Panc1 (cell line): ENCODE data around the gene PRKD1. TPM values are rescaled to one million over a fixed set of nuclear protein-coding genes. Genes with fewer than 3 reads are reported as not detected.

Experiments used
- ATAC-seq: fragments of 200-7000 bp; cut with Tn5 transposase; 2 replicates; pipeline ENCODE4 v1.9.1; 2020; ENCODE audit warnings: mild to moderate bottlenecking, moderate library complexity
- BruUV-seq: library from RNA; stranded (reverse); fragments of 400-500 nt; replicated peaks from 2 replicates; lab custom pipeline; 2021; lab: Mats Ljungman, UMichigan
- CTCF ChIA-PET: fragments of 300-600 bp; sonication (Branson Sonifier 250); formaldehyde crosslinking; loops from one replicate; lab custom pipeline; 2022; ENCODE audit warnings: antibody characterized with exemption; lab: Charles Lee
- POLR2A ChIA-PET: fragments of 300-600 bp; sonication (Branson Sonifier 250); formaldehyde crosslinking; loops from one replicate; lab custom pipeline; 2022; ENCODE audit warnings: antibody characterized with exemption; lab: Charles Lee
- DNase-seq: peaks from one replicate; pipeline ENCODE4 v3.0.0-alpha.2; 2010; ENCODE audit warnings: low read depth, low spot score
- H3K27ac ChIP-seq: 2 replicates; pipeline ENCODE4 v1.5.1; 2011; ENCODE audit warnings: mild to moderate bottlenecking, low read length, inconsistent platforms
- H3K27me3 ChIP-seq: fragments of 200-500 bp; sonication (Bioruptor generic); 2 replicates; pipeline ENCODE4 v1.6.0; 2014; ENCODE audit warnings: low read length, inconsistent platforms; ENCODE audit not compliant: control insufficient read depth, insufficient read depth
- H3K36me3 ChIP-seq: fragments of 200-500 bp; sonication (Bioruptor generic); 2 replicates; pipeline ENCODE4 v1.5.1; 2014; ENCODE audit warnings: inconsistent platforms, mild to moderate bottlenecking, low read length, moderate library complexity; ENCODE audit not compliant: control insufficient read depth, insufficient read depth
- H3K4me1 ChIP-seq: 2 replicates; pipeline ENCODE4 v1.5.1; 2011; ENCODE audit warnings: inconsistent platforms, mild to moderate bottlenecking, low read length, moderate library complexity; ENCODE audit not compliant: control insufficient read depth, insufficient read depth
- H3K4me3 ChIP-seq, 2 experiments: 2 replicates each; pipeline ENCODE4 v1.5.1; 2011 to 2012; ENCODE audit warnings: low read depth in 2 of 2, low read length in 2 of 2, mild to moderate bottlenecking in 2 of 2, inconsistent platforms in 1 of 2, moderate library complexity in 1 of 2
- H3K9me3 ChIP-seq: fragments of 200-500 bp; sonication (Bioruptor generic); 2 replicates; pipeline ENCODE4 v1.5.1; 2014; ENCODE audit warnings: low read depth, mild to moderate bottlenecking, inconsistent platforms, low read length, moderate library complexity; ENCODE audit not compliant: control insufficient read depth, insufficient read depth
- CTCF ChIP-seq: fragments of 450-650 bp; IDR thresholded peaks from 2 replicates; pipeline ENCODE4 v1.5.1; 2017; ENCODE audit warnings: mild to moderate bottlenecking
- POLR2AphosphoS5 ChIP-seq: IDR thresholded peaks from 2 replicates; pipeline ENCODE4 v1.6.1; 2012; ENCODE audit warnings: mild to moderate bottlenecking, low read depth, low read length, moderate library complexity
- REST ChIP-seq, 2 experiments: IDR thresholded peaks; 2 replicates each; pipeline ENCODE4 v1.6.1; 2011 to 2012; ENCODE audit warnings: low read depth in 2 of 2, control low read depth in 1 of 2, low read length in 1 of 2, mild to moderate bottlenecking in 1 of 2, moderate library complexity in 1 of 2; ENCODE audit not compliant: insufficient read depth in 1 of 2
- SIN3A ChIP-seq: IDR thresholded peaks from 2 replicates; pipeline ENCODE4 v1.6.1; 2012; ENCODE audit warnings: low read depth, mild to moderate bottlenecking, low read length, moderate library complexity, borderline replicate concordance; ENCODE audit not compliant: insufficient read depth
- TCF7L2 ChIP-seq: IDR thresholded peaks from 2 replicates; pipeline ENCODE4 v1.6.1; 2011; ENCODE audit warnings: mild to moderate bottlenecking, low read depth, low read length, inconsistent platforms
- in situ Hi-C: cut with HindIII; loops from 2 replicates; pipeline ENCODE4 v1.10.0; 2016; ENCODE audit warnings: low sequenced_read_pairs, low pct_unique_long_range_greater_than_20kb
- intact Hi-C: fragments of 100-400 bp; cut with micrococcal nuclease; formaldehyde crosslinking; loops from one replicate; pipeline ENCODE4 v1.10.0; 2022; ENCODE audit not compliant: unreplicated experiment
- total RNA-seq: library from RNA; stranded (reverse); gene quantifications from one replicate; pipeline ENCODE4 v1.2.1, GENCODE V29; 2021; ENCODE audit not compliant: unreplicated experiment

The PRKD1 gene
- total RNA-seq, 1 experiment from 2014 or later, result 8.2 TPM

- no peaks in the 10 kb centered on the region for H3K36me3 ChIP-seq
- intact Hi-C loops (no loop called here), in situ Hi-C loops (no loop called here)
- no peak for DNase-seq
- H3K27ac ChIP-seq, result no peak overlapping the region
- H3K9me3 ChIP-seq, result no peaks in the 10 kb centered on the region
- no peak for ATAC-seq
- no peaks in the 10 kb centered on the region for H3K27me3 ChIP-seq
- no peak overlapping the region for H3K4me3 ChIP-seq
- no TSS peak for BruUV-seq
- ChIA-PET CTCF (no interaction called here), POLR2A (no interaction called here)
- TF ChIP-seq TCF7L2 (no peak), SIN3A (no peak), POLR2AphosphoS5 (no peak), CTCF (no peak)
- no peaks in the 10 kb centered on the region for H3K4me1 ChIP-seq
Measured at GRCh38 chr14:29603696-29604095, 324.0 kb downstream of the PRKD1 start.

- ATAC-seq (no peak), DNase-seq (no peak)
- ChIA-PET CTCF (no interaction called here), POLR2A (no interaction called here)
- H3K9me3 ChIP-seq, result no peaks in the 10 kb centered on the region
- no peak overlapping the region for H3K4me3 ChIP-seq
- no peaks in the 10 kb centered on the region for H3K27me3 ChIP-seq
- intact Hi-C loops, result no loop called here
- no peaks in the 10 kb centered on the region for H3K4me1 ChIP-seq
- no peaks in the 10 kb centered on the region for H3K36me3 ChIP-seq
- no peak overlapping the region for H3K27ac ChIP-seq
- in situ Hi-C loops, result no loop called here
- no TSS peak for BruUV-seq
- TF ChIP-seq CTCF, result no peak
- no peak for TF ChIP-seq SIN3A
- no peak for TF ChIP-seq REST (IDR thresholded peaks at IDR 0.05; ENCODE audit: insufficient read depth in 1 of 2, low read depth in 2 of 2, low read length in 1 of 2)
- TF ChIP-seq TCF7L2, result no peak
- no peak for TF ChIP-seq POLR2AphosphoS5
Measured at GRCh38 chr14:29601616-29602015, 326.0 kb downstream of the PRKD1 start.
